Fibroblast of the aortic adventitia (primary cell): ENCODE results near the gene CALD1. TPM values are rescaled to one million over a fixed set of nuclear protein-coding genes. Genes with fewer than 3 reads are reported as not detected.
A peak's percentile ranks its signal among the peaks of the same experiment; 100 is the strongest.

Source experiments
- DNase-seq: peaks from one replicate; pipeline ENCODE4 v3.0.0-alpha.2; 2010; ENCODE audit warnings: low read depth
- H3K4me3 ChIP-seq: 2 replicates; pipeline ENCODE4 v1.5.1; 2011; ENCODE audit warnings: low read depth, mild to moderate bottlenecking, control low read depth, low read length, moderate library complexity
- CTCF ChIP-seq: IDR thresholded peaks from 2 replicates; pipeline ENCODE4 v1.5.1; 2011; ENCODE audit warnings: mild to moderate bottlenecking, low read length, control low read depth, inconsistent platforms; ENCODE audit not compliant: insufficient read depth
- total RNA-seq: library from RNA; depleted of rRNA; stranded (reverse); fragments of >200 nt; gene quantifications from 2 replicates; pipeline ENCODE4 v1.2.3, GENCODE V29; 2012; ENCODE audit warnings: low replicate concordance

CALD1 gene
- total RNA-seq, 1 donor: 201 TPM

DNA sequence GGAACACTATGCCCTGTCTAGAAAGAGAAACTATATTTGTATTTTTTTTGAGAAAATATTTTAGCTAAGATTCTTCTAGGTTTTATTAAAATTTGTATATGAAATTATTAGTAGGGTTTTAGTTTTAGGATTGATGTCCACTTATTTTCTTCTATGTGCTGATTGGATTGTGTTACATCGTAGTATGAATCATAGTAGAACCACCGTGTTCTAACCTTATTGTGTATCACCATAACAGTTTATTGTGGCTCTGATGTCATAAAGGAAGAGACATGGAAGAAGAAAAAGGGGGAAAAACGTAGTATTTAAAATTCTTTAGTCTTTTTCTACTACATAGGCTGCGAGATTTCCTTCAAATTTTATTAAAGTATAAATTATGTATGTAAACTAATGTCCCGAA is 208.7 kb downstream of the CALD1 start:
- H3K4me3 ChIP-seq: no peak overlapping the region
- TF ChIP-seq CTCF: no peak
- no peak for DNase-seq

DNA sequence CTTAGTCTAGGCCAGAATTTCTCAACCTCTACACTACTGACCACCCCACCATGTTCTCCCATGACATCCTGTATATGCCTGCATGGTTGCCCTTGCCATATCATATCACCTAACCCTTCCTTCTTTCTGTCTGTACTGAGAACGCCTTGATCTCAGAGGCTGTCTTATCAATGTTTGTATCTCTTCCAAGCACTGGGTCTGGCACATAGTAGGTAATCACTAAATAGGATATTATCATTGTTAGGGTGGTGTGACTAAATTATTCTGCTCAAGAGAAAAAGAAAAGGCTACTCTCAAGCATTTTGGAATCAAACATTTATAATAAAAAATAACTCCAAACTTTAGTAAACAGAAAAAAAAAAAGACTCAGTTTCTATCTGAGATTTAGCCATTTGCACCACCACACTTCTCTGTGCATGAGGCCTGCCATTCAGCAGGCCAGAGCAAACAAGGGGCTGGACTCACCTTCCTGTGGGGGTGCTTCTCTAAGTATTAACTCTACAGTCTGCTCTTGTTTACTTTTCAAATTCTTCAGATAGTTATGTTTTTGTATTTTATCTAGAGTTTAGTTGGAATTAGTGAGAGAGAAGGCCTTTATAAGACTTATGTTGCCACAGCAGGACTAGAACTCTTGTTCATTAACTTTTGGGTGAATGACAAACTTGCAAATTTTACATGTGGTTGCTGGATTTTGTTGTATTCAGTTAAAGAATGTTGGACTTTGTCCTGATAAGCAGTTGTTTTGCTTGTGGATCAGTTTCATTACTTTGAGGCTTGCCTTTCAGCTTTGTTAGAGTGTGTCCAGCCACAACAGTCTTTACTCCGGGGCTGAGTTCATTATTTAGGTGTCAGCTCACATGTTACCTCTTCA is 212.3 kb downstream of the CALD1 start:
- peak; percentile 26 for DNase-seq
- no peak overlapping the region for H3K4me3 ChIP-seq
- no peak for TF ChIP-seq CTCF

DNA sequence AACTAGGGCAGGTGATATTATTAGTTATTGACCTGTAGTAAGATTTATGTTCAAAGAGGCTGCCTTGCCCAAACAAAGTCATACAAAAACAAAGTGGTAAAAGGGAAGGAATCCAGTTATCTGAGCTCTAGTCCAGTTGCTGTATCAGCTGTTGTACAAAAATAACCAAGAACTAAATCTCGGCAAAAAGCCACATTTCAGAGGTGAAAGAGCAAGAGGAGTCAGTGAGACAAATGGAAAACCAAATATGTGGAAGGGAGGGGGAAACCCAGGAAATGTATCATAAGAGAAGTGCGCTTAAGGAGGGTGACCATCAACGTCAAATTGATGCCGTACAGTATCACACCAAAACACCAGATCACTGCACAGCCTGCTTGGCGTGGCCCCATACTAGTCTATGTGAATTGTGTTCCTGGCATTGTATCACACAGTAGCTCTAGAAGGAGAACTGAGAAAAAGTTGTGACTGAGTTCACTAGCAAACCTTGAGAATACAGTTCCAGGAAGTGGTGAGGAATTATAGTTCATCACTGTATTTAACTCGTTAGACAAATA is 213.3 kb downstream of the CALD1 start:
- TF ChIP-seq CTCF: no peak
- peak; percentile 59 for DNase-seq
- H3K4me3 ChIP-seq: no peak overlapping the region

DNA sequence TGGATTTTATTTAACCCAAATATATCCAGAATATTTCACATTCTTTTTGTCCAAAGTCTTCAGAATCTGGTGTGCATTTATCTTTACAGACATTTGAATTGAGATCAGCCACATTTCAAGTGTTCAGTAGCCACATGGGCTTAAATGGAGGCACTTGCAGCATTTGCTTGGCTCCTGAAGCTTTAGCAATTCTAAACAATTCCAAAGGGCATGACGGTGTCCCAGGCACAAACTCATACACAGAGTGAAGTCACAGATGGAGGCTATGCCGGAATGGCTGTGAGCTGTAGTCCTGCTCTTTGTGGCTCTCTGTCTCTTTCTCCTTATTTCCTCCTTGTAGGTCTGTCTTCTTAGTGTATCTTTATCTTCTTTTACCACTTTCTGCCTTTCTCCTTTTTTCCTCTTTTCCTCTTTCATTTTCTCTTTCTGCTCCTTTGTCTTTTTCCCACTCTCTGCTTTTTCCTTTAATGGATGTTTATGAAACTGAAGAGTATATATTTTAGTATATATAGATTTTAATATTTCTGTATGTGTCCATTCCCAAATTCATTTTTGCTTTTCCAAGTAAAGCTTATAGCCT is 214.5 kb downstream of the CALD1 start:
- H3K4me3 ChIP-seq: no peak overlapping the region
- TF ChIP-seq CTCF: no peak
- no peak for DNase-seq

- no peak overlapping the region for H3K4me3 ChIP-seq
- TF ChIP-seq CTCF: no peak
- no peak for DNase-seq
Observed at GRCh38 chr7:134995239-134996096, 216.0 kb downstream of the CALD1 start.

DNA sequence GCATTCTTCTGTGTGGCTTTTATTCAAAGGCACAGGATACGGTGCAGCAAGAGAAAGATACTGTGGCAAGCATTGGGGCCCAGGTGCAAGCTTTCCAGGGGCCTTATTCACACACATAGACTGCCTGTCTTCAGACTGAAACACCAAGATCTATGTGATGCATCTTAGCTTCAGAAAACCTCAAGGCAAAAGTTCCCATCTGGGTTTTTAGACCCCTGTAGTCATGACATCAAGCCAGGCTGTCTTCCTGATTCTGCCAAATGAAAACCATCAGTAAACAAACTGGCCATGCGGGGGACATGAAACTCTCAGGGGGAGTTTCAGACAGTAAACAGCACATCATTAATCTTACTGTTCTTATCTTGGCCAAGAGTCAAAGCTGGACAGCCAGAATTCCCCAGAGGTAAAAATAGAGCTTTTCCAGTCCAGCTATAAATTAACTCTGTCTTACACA is 216.7 kb downstream of the CALD1 start:
- no peak overlapping the region for H3K4me3 ChIP-seq
- no peak for TF ChIP-seq CTCF
- peak; percentile 16 for DNase-seq
